Panc1 (cell line): Measurements from ENCODE around the gene RBPJL. TPM values are rescaled to one million over a fixed set of nuclear protein-coding genes. Genes with fewer than 3 reads are reported as not detected.

Experiments used
- ATAC-seq: fragments of 200-7000 bp; cut with Tn5 transposase; 2 replicates; pipeline ENCODE4 v1.9.1; 2020; ENCODE audit warnings: mild to moderate bottlenecking, moderate library complexity
- BruUV-seq: library from RNA; stranded (reverse); fragments of 400-500 nt; replicated peaks from 2 replicates; lab custom pipeline; 2021; lab: Mats Ljungman, UMichigan
- CTCF ChIA-PET: fragments of 300-600 bp; sonication (Branson Sonifier 250); formaldehyde crosslinking; loops from one replicate; lab custom pipeline; 2022; ENCODE audit warnings: antibody characterized with exemption; lab: Charles Lee
- POLR2A ChIA-PET: fragments of 300-600 bp; sonication (Branson Sonifier 250); formaldehyde crosslinking; loops from one replicate; lab custom pipeline; 2022; ENCODE audit warnings: antibody characterized with exemption; lab: Charles Lee
- DNase-seq: peaks from one replicate; pipeline ENCODE4 v3.0.0-alpha.2; 2010; ENCODE audit warnings: low read depth, low spot score
- H3K27ac ChIP-seq: 2 replicates; pipeline ENCODE4 v1.5.1; 2011; ENCODE audit warnings: mild to moderate bottlenecking, low read length, inconsistent platforms
- H3K27me3 ChIP-seq: fragments of 200-500 bp; sonication (Bioruptor generic); 2 replicates; pipeline ENCODE4 v1.6.0; 2014; ENCODE audit warnings: low read length, inconsistent platforms; ENCODE audit not compliant: control insufficient read depth, insufficient read depth
- H3K36me3 ChIP-seq: fragments of 200-500 bp; sonication (Bioruptor generic); 2 replicates; pipeline ENCODE4 v1.5.1; 2014; ENCODE audit warnings: inconsistent platforms, mild to moderate bottlenecking, low read length, moderate library complexity; ENCODE audit not compliant: control insufficient read depth, insufficient read depth
- H3K4me1 ChIP-seq: 2 replicates; pipeline ENCODE4 v1.5.1; 2011; ENCODE audit warnings: inconsistent platforms, mild to moderate bottlenecking, low read length, moderate library complexity; ENCODE audit not compliant: control insufficient read depth, insufficient read depth
- H3K4me3 ChIP-seq, 2 experiments: 2 replicates each; pipeline ENCODE4 v1.5.1; 2011 to 2012; ENCODE audit warnings: low read depth in 2 of 2, low read length in 2 of 2, mild to moderate bottlenecking in 2 of 2, inconsistent platforms in 1 of 2, moderate library complexity in 1 of 2
- H3K9me3 ChIP-seq: fragments of 200-500 bp; sonication (Bioruptor generic); 2 replicates; pipeline ENCODE4 v1.5.1; 2014; ENCODE audit warnings: low read depth, mild to moderate bottlenecking, inconsistent platforms, low read length, moderate library complexity; ENCODE audit not compliant: control insufficient read depth, insufficient read depth
- CTCF ChIP-seq: fragments of 450-650 bp; IDR thresholded peaks from 2 replicates; pipeline ENCODE4 v1.5.1; 2017; ENCODE audit warnings: mild to moderate bottlenecking
- POLR2AphosphoS5 ChIP-seq: IDR thresholded peaks from 2 replicates; pipeline ENCODE4 v1.6.1; 2012; ENCODE audit warnings: mild to moderate bottlenecking, low read depth, low read length, moderate library complexity
- REST ChIP-seq, 2 experiments: IDR thresholded peaks; 2 replicates each; pipeline ENCODE4 v1.6.1; 2011 to 2012; ENCODE audit warnings: low read depth in 2 of 2, control low read depth in 1 of 2, low read length in 1 of 2, mild to moderate bottlenecking in 1 of 2, moderate library complexity in 1 of 2; ENCODE audit not compliant: insufficient read depth in 1 of 2
- SIN3A ChIP-seq: IDR thresholded peaks from 2 replicates; pipeline ENCODE4 v1.6.1; 2012; ENCODE audit warnings: low read depth, mild to moderate bottlenecking, low read length, moderate library complexity, borderline replicate concordance; ENCODE audit not compliant: insufficient read depth
- TCF7L2 ChIP-seq: IDR thresholded peaks from 2 replicates; pipeline ENCODE4 v1.6.1; 2011; ENCODE audit warnings: mild to moderate bottlenecking, low read depth, low read length, inconsistent platforms
- in situ Hi-C: cut with HindIII; loops from 2 replicates; pipeline ENCODE4 v1.10.0; 2016; ENCODE audit warnings: low sequenced_read_pairs, low pct_unique_long_range_greater_than_20kb
- intact Hi-C: fragments of 100-400 bp; cut with micrococcal nuclease; formaldehyde crosslinking; loops from one replicate; pipeline ENCODE4 v1.10.0; 2022; ENCODE audit not compliant: unreplicated experiment
- total RNA-seq: library from RNA; stranded (reverse); gene quantifications from one replicate; pipeline ENCODE4 v1.2.1, GENCODE V29; 2021; ENCODE audit not compliant: unreplicated experiment

The RBPJL gene
- total RNA-seq, 1 experiment from 2014 or later, result 0.18 TPM

- no TSS peak for BruUV-seq
- ChIA-PET POLR2A (no interaction called here), CTCF (interaction anchor here (1.7 kb wide), 1 partner anchor 78 kb away, joined by 5 read pairs; no protein-coding TSS in a partner anchor)
- ATAC-seq (no peak), DNase-seq (no peak)
- Histone ChIP-seq H3K4me1 (peaks cover 27% of the 10 kb centered on the region), H3K9me3 (no peaks in the 10 kb centered on the region), H3K36me3 (no peaks in the 10 kb centered on the region), H3K27me3 (no peaks in the 10 kb centered on the region), H3K27ac (peak overlapping the region; percentile 34; the same call in 1 of the 2 replicates), H3K4me3 (no peak overlapping the region)
- no peak for TF ChIP-seq SIN3A
- TF ChIP-seq TCF7L2, result no peak
- TF ChIP-seq CTCF, result no peak
- no peak for TF ChIP-seq POLR2AphosphoS5
- TF ChIP-seq REST (IDR thresholded peaks at IDR 0.05; ENCODE audit: insufficient read depth in 1 of 2, low read depth in 2 of 2, low read length in 1 of 2), result no peak
- intact Hi-C loops (no loop called here), in situ Hi-C loops (no loop called here)
Measured at GRCh38 chr20:45359069-45359405, 52.4 kb downstream of the RBPJL start.

GRCh38 chr20:45359406-45360148, 52.9 kb downstream of the RBPJL start:
- Histone ChIP-seq H3K4me3 (no peak overlapping the region), H3K36me3 (no peaks in the 10 kb centered on the region), H3K27me3 (no peaks in the 10 kb centered on the region), H3K4me1 (peaks cover 27% of the 10 kb centered on the region), H3K27ac (peak overlapping the region; percentile 34; the same call in 1 of the 2 replicates), H3K9me3 (no peaks in the 10 kb centered on the region)
- in situ Hi-C loops, result no loop called here
- TF ChIP-seq TCF7L2 (no peak), CTCF (no peak), REST (IDR thresholded peaks at IDR 0.05; ENCODE audit: insufficient read depth in 1 of 2, low read depth in 2 of 2, low read length in 1 of 2) (no peak), SIN3A (no peak), POLR2AphosphoS5 (no peak)
- intact Hi-C loops, result no loop called here
- BruUV-seq, result no TSS peak
- ATAC-seq (no peak), DNase-seq (no peak)
- ChIA-PET CTCF (interaction anchor here (1.7 kb wide), 1 partner anchor 77 kb away, joined by 5 read pairs; no protein-coding TSS in a partner anchor), POLR2A (no interaction called here)
